ENCODE data around the gene TSPAN7. TPM values are rescaled to one million over a fixed set of nuclear protein-coding genes. Genes with fewer than 3 reads are reported as not detected.

Gene TSPAN7
- total and polyA plus RNA-seq, 9 of the 15 experiments (the other 6 are each of a cell fraction or from before 2014, with no cell fraction given) = 0.07 to 0.29 (median 0.12) TPM; not detected in 1

DNA sequence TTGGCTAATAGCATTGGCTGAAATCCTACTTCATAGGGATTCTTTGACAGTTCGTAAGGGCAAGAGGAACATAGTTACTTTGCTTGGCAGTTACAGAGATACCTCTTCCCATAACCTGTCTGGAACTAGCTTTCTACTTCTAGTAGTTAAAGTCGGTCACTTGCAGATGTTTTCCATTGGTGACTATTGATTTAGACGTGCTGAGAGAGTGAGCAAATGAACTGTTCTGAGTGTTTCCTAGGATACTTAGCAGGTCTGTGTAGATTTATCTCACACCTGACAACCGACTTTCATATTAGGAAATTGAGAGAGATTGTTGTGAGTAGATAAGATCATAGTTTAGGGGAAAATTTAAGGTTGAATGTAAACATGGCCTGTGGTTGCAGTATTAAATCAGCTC lies 116.8 kb downstream of the TSPAN7 start:
- Histone ChIP-seq H3K36me3 (ENCODE audit: control insufficient read depth, insufficient read depth, low read length) (no peaks in the 10 kb centered on the region), H3K4me3 (no peak overlapping the region), H3K9ac (ENCODE audit: insufficient read depth in 1 of 2, low read depth in 2 of 2, low read length in 2 of 2) (no peak overlapping the region), H4K20me1 (replicated peaks; ENCODE audit: control insufficient read depth, insufficient read depth, low read length) (no peaks in the 10 kb centered on the region), H3K9me1 (ENCODE audit: control insufficient read depth, insufficient read depth, low read length) (no peaks in the 10 kb centered on the region), H3K79me2 (ENCODE audit: control insufficient read depth, insufficient read depth, low read length) (no peaks in the 10 kb centered on the region), H3K27ac (ENCODE audit: extremely low read depth, low read depth, low read length) (no peak overlapping the region), H3K9me3 (replicated peaks; ENCODE audit: control insufficient read depth, insufficient read depth, low read depth, low read length) (no peaks in the 10 kb centered on the region), H2AFZ (ENCODE audit: low read depth, low read length) (no peak overlapping the region), H3K27me3 (ENCODE audit: control insufficient read depth in 2 of 2, insufficient read depth in 2 of 2, low read length in 2 of 2) (no peaks in the 10 kb centered on the region; a peak in 1 of 5 replicates), H3K4me1 (replicated peaks in 1 of 2; ENCODE audit: control insufficient read depth in 2 of 2, insufficient read depth in 2 of 2, low read length in 2 of 2) (no peaks in the 10 kb centered on the region), H3K4me2 (ENCODE audit: insufficient read depth, low read length) (no peak overlapping the region)
- ATAC-seq (no peak), FAIRE-seq (no peak), DNase-seq (ENCODE audit: extremely low read depth in 1 of 4, low spot score in 3 of 4) (no peak)
- BruUV-seq (replicated peaks) = no TSS peak
- TF ChIP-seq, protein P1, sequence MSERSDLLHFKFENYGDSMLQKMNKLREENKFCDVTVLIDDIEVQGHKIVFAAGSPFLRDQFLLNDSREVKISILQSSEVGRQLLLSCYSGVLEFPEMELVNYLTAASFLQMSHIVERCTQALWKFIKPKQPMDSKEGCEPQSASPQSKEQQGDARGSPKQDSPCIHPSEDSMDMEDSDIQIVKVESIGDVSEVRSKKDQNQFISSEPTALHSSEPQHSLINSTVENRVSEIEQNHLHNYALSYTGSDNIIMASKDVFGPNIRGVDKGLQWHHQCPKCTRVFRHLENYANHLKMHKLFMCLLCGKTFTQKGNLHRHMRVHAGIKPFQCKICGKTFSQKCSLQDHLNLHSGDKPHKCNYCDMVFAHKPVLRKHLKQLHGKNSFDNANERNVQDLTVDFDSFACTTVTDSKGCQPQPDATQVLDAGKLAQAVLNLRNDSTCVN (CRISPR knock-in tag; IDR thresholded peaks at IDR 0.05) = no peak
- TF ChIP-seq HNRNPK (IDR thresholded peaks at IDR 0.05; ENCODE audit: low read depth, low read length, poor library complexity, severe bottlenecking) (no peak), ZNF778 (CRISPR knock-in tag; IDR thresholded peaks at IDR 0.05) (no peak)
- ChIA-PET POLR2A (interaction anchor here (1.2 kb wide), 1 partner anchor 10 kb away, joined by 4 read pairs; no protein-coding TSS in a partner anchor), CTCF (ENCODE audit: low intra/inter-chr PET ratio) (no interaction called here)
- WGBS (ENCODE audit: insufficient coverage, low coverage, missing lambda C conversion rate) = 4% methylated on average over 4 of the region's 4 CpGs
- intact Hi-C loops (cut with micrococcal nuclease) (no loop called here), in situ Hi-C loops (cut with MboI) (loop anchor here (10.0 kb wide), 1 partner anchor 767 kb away; no protein-coding TSS in a partner anchor)

DNA sequence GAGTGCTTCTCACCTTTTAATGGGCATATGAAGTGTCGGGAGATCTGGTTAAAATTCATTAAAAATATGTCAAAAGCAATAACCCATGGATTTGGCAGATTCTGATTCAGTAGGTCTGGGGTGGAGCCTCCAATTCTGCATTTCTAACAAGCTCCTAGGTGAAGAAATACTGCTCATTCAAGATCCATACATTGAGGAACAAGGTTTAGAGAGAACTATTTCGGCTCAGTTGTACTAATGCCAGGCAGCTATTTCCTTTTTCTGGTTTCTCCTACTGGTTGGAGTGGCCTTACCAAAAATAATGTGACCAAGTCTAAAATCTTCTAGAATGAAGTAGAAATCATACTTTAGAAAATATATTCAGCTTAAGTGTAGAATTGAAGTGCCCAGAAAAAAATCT lies 117.5 kb downstream of the TSPAN7 start:
- intact Hi-C loops (cut with micrococcal nuclease) (no loop called here), in situ Hi-C loops (cut with MboI) (loop anchor here (10.0 kb wide), 1 partner anchor 766 kb away; no protein-coding TSS in a partner anchor)
- Histone ChIP-seq H3K79me2 (ENCODE audit: control insufficient read depth, insufficient read depth, low read length) (no peaks in the 10 kb centered on the region), H3K4me1 (replicated peaks in 1 of 2; ENCODE audit: control insufficient read depth in 2 of 2, insufficient read depth in 2 of 2, low read length in 2 of 2) (no peaks in the 10 kb centered on the region), H3K4me3 (no peak overlapping the region), H3K9ac (ENCODE audit: insufficient read depth in 1 of 2, low read depth in 2 of 2, low read length in 2 of 2) (no peak overlapping the region), H3K9me1 (ENCODE audit: control insufficient read depth, insufficient read depth, low read length) (no peaks in the 10 kb centered on the region), H3K9me3 (replicated peaks; ENCODE audit: control insufficient read depth, insufficient read depth, low read depth, low read length) (no peaks in the 10 kb centered on the region), H4K20me1 (replicated peaks; ENCODE audit: control insufficient read depth, insufficient read depth, low read length) (no peaks in the 10 kb centered on the region), H3K4me2 (ENCODE audit: insufficient read depth, low read length) (no peak overlapping the region), H3K36me3 (ENCODE audit: control insufficient read depth, insufficient read depth, low read length) (no peaks in the 10 kb centered on the region), H3K27ac (ENCODE audit: extremely low read depth, low read depth, low read length) (no peak overlapping the region), H2AFZ (ENCODE audit: low read depth, low read length) (no peak overlapping the region), H3K27me3 (ENCODE audit: control insufficient read depth in 2 of 2, insufficient read depth in 2 of 2, low read length in 2 of 2) (no peaks in the 10 kb centered on the region; a peak in 1 of 5 replicates)
- DNase-seq (ENCODE audit: extremely low read depth in 1 of 4, low spot score in 3 of 4) (no peak), ATAC-seq (no peak), FAIRE-seq (no peak)
- ChIA-PET POLR2A (interaction anchor here (1.2 kb wide), 1 partner anchor 9 kb away, joined by 4 read pairs; no protein-coding TSS in a partner anchor), CTCF (ENCODE audit: low intra/inter-chr PET ratio) (no interaction called here)
- 4% methylated on average over 2 of the region's 2 CpGs for WGBS (ENCODE audit: insufficient coverage, low coverage, missing lambda C conversion rate)
- BruUV-seq (replicated peaks) = no TSS peak
- no peak for TF ChIP-seq TRIM24 (IDR thresholded peaks at IDR 0.05)
